HG03469 (cell line): ENCODE data around the gene RER1.
"Not testable (repeated sequence)": the region's sequence is repeated elsewhere in the genome, so short reads cannot be mapped to it uniquely, and the experiment has no call there.

Source experiments
- ATAC-seq: cut with Tn5 transposase; IDR thresholded peaks from one replicate; pipeline ENCODE4 v1.9.1; 2021; ENCODE audit warnings: mild to moderate bottlenecking, moderate library complexity, moderate number of reproducible peaks; ENCODE audit not compliant: unreplicated experiment

The RER1 gene

DNA sequence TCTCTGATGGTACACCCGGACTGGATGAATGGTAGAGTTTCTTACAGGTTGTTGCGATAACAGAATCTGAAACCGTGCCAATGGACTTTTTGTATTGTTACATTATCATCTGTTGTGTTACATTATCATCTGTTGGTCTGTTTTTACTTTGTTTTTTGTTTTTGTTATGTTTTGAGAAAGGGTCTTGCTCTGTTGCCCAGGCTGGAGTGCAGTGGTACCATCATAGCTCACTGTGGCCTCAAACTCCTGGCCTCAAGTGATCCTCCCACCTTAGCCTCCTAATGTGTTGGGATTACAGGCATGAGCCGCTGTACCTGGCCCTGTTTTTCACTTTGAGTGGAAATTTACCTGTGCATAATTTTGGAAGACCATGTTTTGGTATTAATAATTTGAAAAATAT is 30.9 kb downstream of the RER1 start:
- no peak for ATAC-seq

DNA sequence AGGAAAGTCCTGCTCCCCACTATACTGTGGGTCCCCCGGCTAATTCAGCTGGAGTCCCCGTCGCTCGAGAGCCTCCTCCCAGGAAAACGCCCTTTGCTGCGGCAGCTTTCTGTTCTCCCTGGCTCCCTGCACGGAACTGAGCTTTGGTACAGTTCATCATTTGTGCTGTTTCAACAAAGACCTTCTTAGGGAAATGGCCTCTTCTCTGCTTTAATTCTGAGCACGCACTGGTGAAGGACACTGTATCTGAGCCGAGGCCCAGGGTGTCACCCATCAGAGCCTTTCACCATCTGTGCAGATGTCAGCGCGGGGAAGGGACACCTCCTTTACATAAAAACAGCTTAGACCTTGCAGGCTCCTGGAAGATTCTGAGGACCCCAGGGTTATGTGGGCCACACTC is 34.3 kb downstream of the RER1 start:
- no peak for ATAC-seq

- ATAC-seq, result no peak
Measured at GRCh38 chr1:2426540-2426939, 34.9 kb downstream of the RER1 start.

DNA sequence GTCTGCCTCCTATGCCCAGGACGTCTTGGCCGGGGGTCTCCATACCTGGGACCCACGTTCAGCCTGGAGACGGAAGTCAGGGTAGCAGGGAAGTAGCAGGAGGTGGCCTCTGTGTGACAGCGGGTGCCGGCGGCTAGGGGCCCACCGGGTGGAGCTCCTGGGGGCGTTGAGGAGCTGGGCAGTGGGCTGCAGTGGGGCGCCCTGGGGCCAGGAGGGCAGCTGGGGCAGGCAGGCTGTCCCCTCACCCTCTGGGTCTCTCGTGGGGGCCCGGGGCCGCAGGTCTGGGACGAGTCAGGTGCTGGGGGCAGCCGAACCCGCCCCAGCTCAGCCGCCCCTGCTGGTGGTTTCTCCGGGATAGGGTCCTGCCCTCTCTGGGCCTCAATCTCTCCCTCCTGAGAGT is 35.4 kb downstream of the RER1 start:
- ATAC-seq, result no peak

DNA sequence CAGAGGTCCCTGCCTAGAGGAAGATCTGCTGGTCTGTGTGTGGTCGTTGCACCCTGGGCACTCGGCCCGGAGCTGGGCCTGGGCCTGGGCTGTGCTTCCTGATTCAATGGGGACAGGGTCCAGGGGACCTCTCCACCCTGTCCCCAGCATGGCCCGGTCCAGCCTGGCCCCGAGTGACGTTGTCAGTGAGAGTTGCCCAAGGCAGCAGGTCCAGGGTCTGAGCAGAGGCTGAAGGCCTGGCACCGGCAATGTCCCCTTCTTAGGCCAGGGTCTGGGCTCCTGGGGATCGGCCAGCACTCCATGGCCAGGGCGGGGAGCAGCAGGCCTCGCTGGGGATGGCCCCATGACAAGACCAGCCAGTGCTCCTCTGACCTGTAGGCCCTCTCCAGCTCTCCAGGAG is 36.3 kb downstream of the RER1 start:
- ATAC-seq, result no peak

DNA sequence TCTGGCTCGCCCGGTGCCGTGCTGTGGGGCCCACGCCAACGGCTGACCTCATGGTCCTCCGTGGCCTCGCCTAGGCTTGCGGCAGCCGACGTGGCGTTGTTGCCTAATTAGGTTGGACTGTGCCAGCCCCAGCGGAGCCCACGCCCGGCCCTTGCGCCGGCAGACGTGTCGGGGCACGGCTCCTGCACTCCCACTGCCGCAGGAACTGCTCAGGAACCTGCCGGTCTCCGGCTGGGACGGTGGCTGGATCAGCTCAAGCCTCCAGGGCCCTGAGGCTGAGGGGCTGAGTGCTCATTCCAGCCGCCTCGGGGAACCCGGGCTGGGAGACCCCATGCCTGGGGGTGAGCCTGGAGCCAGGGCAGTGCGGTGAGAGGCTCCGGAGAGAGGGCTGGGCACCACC is 36.8 kb downstream of the RER1 start:
- no peak for ATAC-seq

DNA sequence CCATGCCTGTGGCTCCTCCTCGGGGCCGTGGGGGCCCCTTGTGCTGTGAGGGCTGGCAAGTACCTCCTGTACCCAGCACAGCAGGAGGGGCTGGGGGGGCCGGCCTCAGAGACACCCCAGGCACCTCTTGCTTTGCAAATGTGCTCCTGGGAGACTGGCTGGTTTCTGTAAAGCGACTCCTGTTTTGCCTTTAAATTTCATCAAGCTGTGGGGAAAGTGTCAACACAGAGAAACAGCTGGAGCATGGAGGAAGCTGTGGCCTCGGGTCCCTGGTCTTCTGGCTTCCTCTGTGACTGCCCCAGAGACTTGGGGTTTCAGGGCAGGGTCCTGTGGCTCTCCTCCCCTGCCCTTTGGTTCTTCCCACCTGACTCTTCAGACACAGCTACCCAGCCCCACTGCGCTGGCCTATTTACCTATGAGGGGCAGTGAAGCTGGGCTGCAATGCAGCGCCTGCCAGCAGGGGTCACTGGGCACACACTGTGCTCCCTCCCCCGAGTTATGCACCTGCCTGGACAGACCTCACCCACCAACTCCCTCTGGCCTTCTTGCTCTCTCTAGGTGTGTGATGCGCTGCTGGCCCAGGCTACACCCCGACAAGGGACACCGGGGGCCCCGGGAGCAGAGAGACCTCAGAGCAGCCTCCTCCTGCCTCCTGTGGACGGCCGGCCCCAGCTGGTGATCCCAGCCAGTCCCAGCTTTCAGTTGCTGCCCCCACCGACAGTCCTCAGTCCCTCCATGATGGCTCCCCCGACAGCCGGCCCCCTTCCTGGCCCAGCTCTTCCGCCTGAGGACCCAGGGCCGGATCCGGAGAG is 38.3 kb downstream of the RER1 start:
- no peak for ATAC-seq

DNA sequence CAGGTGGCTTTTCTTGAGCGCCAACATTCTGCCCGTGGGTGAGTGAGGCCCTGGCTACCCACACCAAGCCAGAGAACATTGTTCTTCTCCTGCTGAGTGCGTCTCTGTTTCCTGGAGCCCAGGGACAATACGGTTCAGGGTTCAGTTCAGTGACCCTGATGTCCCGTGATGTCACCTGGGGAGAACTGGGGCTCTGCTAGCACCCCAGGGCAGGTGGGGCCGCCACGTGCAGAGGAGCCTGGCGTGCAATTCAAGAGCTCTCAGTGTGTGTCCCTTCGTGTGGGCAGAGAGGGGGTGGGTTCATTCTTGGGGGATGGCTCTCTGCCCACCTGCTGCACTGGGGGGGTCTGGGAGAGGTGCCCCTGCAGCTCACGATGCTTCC is 38.9 kb downstream of the RER1 start:
- ATAC-seq, result no peak

GRCh38 chr1:2431103-2431502 is 39.5 kb downstream of the RER1 start:
- no peak for ATAC-seq

- no peak for ATAC-seq
Measured at GRCh38 chr1:2431518-2431917, 39.9 kb downstream of the RER1 start.

- no peak for ATAC-seq
Measured at GRCh38 chr1:2432441-2432844, 40.8 kb downstream of the RER1 start.

DNA sequence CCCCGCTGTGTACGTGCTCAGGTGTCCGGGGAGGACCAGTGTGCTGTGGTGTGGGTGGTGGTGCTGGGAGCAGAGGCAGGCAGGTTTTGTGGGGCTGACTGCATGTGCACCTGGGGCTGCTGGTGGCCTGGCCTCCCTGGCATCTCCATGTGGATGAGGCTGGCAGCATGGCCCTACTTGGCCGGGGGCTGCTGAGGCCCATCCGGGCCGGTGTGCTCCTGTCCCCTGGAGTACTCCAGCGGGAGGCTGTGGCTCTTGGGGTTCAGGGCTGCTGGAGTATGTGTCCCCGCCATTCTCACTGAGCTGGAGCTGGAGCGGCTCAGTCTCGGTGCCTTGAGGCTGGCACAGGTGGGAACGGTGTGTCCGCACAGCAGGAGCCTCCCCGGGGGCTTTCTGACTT is 41.6 kb downstream of the RER1 start:
- ATAC-seq, result no peak

DNA sequence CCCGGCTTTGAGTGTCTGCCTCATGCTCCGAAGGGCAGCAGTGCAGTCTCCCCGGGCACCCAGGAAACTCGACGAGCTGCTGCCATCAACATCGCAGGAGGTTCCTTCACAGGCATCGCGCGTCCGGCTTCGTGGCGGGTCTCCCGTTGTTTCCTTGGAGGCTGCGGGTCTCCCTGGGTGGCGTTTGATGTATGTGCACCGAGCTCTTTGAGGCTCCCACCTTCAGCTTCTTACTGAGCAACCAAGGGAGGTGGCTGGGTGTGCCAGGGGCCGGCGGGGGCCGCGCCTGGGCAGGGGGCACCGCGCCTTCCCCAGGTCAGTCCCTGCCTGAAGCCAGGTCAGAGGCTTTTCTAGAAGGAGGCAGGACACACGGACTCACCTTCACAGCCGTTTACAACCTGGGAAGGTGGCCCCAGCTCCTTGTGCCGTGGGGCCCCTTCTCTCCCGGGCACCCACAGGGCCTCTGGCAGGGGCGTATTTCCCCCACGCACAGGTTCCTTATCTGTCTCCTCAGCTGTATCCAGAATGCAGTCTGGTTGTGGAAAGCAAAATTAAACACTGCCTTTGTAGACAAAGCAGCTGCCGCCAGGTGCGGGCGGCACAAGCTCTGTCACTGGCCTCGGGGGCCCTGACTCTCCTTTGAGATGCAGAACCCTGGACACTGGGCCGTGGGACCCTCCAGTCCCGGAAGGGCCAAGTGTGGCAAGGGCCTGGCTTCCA is 42.5 kb downstream of the RER1 start:
- ATAC-seq, result no peak

GRCh38 chr1:2435091-2435490 is 43.5 kb downstream of the RER1 start:
- ATAC-seq, result no peak

DNA sequence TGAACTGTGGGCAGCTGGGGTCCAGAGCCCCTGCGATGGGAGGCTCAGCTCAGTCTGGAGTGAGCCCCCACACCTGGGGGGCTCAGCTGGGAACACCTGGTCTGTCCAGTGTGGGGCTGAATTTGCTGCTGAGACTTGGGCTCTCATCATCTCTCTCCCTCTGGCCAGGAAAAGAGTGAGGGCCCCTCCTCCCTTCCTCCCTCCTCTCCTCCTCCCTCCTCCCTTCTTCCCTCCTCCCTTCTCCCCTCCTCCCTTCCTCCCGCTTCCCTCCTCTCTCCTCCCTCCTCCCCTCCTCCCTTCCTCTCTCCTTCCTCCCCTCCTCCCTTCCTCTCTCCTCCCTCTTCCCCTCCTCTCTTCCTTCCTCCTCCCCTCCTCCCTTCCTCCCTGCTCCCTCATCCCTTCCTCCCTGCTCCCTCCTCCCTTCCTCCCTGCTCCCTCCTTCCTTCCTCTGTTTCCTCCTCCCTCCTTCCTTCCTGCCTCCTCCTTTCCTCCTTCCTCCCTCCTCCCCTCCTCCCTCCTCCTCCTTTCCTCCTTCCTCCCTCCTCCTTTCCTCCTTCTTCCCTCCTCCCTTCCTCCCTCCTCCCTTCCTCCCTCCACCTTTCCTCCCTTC is 44.2 kb downstream of the RER1 start:
- no peak for ATAC-seq

DNA sequence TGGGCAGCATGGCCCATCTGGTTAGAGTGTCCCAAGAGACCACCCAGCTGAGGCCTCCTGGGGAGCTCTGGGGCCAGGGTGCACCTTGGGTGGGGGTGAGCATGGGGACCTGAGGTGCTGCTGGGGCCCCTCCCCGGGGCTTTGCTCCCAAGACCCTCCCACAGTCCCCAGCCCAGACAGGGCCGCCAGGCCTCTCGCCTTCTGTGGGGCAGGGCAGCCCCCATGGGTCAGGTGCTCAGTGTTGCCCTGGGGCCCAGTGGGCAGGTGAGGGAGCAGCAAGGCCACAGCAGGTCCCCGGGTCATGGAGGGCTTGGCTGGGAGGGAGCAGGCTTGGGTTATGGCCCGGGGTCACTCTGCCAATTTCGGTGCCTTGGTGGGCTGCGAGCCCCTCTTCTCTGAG is 45.2 kb downstream of the RER1 start:
- ATAC-seq, result no peak

- no peak for ATAC-seq
Measured at GRCh38 chr1:2437617-2438016, 46.0 kb downstream of the RER1 start.

DNA sequence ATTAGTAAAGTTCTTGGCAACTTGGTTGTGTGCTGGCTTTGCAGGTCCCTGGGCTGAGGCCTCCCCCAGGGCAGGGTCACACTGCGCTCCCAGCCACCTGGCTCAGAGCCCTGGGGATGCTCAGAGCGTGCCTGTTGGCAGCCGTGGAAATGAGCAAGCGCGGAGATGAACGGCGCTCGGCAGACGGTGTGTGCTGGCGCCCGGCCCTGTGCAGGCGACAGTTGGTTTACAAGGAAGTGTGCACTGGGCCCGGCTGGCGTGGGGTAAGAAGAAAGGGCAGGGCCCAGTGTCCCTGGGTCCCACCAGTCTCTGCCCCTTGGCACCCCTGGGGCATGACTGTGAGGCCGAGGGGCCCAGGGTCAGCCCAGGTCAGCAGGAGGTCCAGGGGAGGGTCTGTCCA is 46.4 kb downstream of the RER1 start:
- no peak for ATAC-seq

DNA sequence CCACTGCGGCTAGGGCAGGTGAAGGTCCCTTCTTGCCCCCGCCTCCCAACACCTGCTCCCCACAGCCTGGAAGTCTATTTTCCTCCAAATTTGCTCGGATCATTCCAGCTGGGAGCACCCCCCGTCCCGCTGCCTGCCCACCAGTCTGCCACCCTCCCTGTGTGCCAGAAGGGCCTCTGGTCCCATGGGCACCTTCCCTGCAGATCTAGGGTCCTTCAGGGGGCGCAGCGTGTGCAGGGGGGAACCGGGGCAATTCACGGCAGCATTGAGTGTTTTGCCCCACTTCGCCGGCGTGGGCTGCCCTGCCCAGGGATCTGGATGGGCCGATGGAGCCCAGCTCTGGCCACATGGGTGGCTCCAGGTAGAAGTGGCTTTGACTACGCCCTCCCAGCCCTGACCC is 47.0 kb downstream of the RER1 start:
- no peak for ATAC-seq

GRCh38 chr1:2439369-2439768 is 47.7 kb downstream of the RER1 start:
- no peak for ATAC-seq

DNA sequence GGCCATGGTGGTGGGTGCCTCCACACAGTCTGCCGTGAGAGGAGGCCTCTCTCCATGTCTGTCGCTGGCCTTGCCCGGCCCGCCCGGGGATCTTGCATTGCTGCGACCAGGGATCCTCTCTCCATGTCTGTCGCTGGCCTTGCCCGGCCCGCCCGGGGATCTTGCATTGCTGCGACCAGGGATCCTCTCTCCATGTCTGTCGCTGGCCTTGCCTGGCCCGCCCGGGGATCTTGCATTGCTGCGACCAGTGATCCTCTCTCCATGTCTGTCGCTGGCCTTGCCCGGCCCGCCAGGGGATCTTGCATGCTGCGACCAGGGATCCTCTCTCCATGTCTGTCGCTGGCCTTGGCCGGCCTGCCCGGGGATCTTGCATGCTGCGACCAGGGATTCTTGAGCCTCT is 48.7 kb downstream of the RER1 start:
- not testable (repeated sequence) for ATAC-seq

DNA sequence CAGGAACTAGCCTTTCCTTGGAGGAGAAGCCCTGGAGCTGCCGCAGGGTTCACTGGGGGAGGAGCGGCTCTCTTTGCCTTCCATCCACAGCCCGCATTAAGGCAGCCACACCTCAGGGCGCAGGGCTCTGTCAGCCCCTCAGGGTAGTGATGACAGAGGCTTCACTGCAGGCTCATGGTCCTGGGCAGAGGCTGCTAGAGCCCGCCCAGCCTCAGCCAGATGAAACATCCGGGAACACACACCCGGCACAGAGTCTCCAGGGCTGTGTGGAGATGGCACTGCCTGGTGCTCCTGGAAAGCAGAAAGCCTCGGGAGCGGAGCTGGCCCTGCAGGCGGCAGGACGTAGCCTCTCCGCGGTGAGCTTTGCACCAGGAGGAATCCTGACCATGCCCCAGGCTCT is 50.1 kb downstream of the RER1 start:
- ATAC-seq, result no peak
